ENCODE results near the gene INSIG1. TPM values are rescaled to one million over a fixed set of nuclear protein-coding genes. Genes with fewer than 3 reads are reported as not detected.

Gene INSIG1
- total RNA-seq, 4 donors from 2014 or later: 17.5 to 79.4 (median 29.8) TPM

GRCh38 chr7:155268921-155269650 lies 28.6 kb upstream of the INSIG1 start:
- no peaks in the 10 kb centered on the region for H3K4me1 ChIP-seq
- intact Hi-C loops (cut with DNase I): no loop called here
- no peak for DNase-seq
- no peak overlapping the region for H3K4me3 ChIP-seq (replicated peaks in 1 of 3)
- no peaks in the 10 kb centered on the region for H3K27me3 ChIP-seq
- no peaks in the 10 kb centered on the region for H3K9me3 ChIP-seq
- no peak overlapping the region for H3K27ac ChIP-seq
- TF ChIP-seq CTCF (IDR thresholded peaks at IDR 0.05) (no peak), POLR2A (IDR thresholded peaks at IDR 0.05) (no peak)
- no peaks in the 10 kb centered on the region for H3K36me3 ChIP-seq
- WGBS, 2 donors: 83 to 90% methylated on average over 6 of the region's 6 CpGs

GRCh38 chr7:155269766-155270585 lies 27.7 kb upstream of the INSIG1 start:
- no peaks in the 10 kb centered on the region for H3K9me3 ChIP-seq
- H3K4me3 ChIP-seq (replicated peaks in 1 of 3): no peak overlapping the region
- 77 to 84% methylated on average over 20 of the region's 20 CpGs for WGBS, 2 donors
- H3K27me3 ChIP-seq: no peaks in the 10 kb centered on the region
- no peak for DNase-seq
- intact Hi-C loops (cut with DNase I): no loop called here
- no peaks in the 10 kb centered on the region for H3K4me1 ChIP-seq
- H3K27ac ChIP-seq: no peak overlapping the region
- TF ChIP-seq POLR2A (IDR thresholded peaks at IDR 0.05): no peak
- no peak for TF ChIP-seq CTCF (IDR thresholded peaks at IDR 0.05)
- H3K36me3 ChIP-seq: no peaks in the 10 kb centered on the region

- DNase-seq: no peak
- Histone ChIP-seq H3K27me3 (no peaks in the 10 kb centered on the region), H3K4me1 (no peaks in the 10 kb centered on the region), H3K27ac (no peak overlapping the region), H3K36me3 (no peaks in the 10 kb centered on the region), H3K9me3 (no peaks in the 10 kb centered on the region), H3K4me3 (replicated peaks in 1 of 3) (no peak overlapping the region)
- TF ChIP-seq POLR2A (IDR thresholded peaks at IDR 0.05): no peak
- TF ChIP-seq CTCF (IDR thresholded peaks at IDR 0.05): no peak
- 69 to 82% methylated on average over 3 of the region's 3 CpGs for WGBS, 2 donors
- intact Hi-C loops (cut with DNase I): no loop called here
Observed at GRCh38 chr7:155270861-155271260, 26.8 kb upstream of the INSIG1 start.

- Histone ChIP-seq H3K36me3 (no peaks in the 10 kb centered on the region), H3K4me1 (no peaks in the 10 kb centered on the region), H3K4me3 (replicated peaks in 1 of 3) (no peak overlapping the region), H3K27ac (no peak overlapping the region), H3K27me3 (no peaks in the 10 kb centered on the region), H3K9me3 (no peaks in the 10 kb centered on the region)
- TF ChIP-seq POLR2A (IDR thresholded peaks at IDR 0.05): no peak
- TF ChIP-seq CTCF (IDR thresholded peaks at IDR 0.05): no peak
- intact Hi-C loops (cut with DNase I): no loop called here
- DNase-seq: no peak
- WGBS, 2 donors: 75 to 81% methylated on average over 4 of the region's 4 CpGs
Observed at GRCh38 chr7:155274633-155275355, 22.9 kb upstream of the INSIG1 start.
